ENCODE data around the gene PIKFYVE.

The PIKFYVE gene

GRCh38 chr2:208248601-208249000, 17.5 kb upstream of the PIKFYVE start:
- Histone ChIP-seq H3K27ac (ENCODE audit: low read length) (no peak overlapping the region), H4K20me1 (ENCODE audit: insufficient read depth, low read length) (no peaks in the 10 kb centered on the region), H3K4me2 (ENCODE audit: low read length) (no peak overlapping the region), H2AFZ (ENCODE audit: low read depth, low read length) (no peak overlapping the region), H3K27me3 (ENCODE audit: low read depth, low read length) (no peaks in the 10 kb centered on the region), H3K4me1 (ENCODE audit: low read length) (peaks cover 2% of the 10 kb centered on the region), H3K9ac (ENCODE audit: low read length) (no peak overlapping the region), H3K9me3 (ENCODE audit: insufficient read depth, low read length) (no peaks in the 10 kb centered on the region), H3K79me2 (ENCODE audit: low read length) (no peaks in the 10 kb centered on the region), H3K4me3 (ENCODE audit: low read length) (no peak overlapping the region), H3K36me3 (replicated peaks; ENCODE audit: low read depth, low read length) (peaks cover 57% of the 10 kb centered on the region)
- no peak for TF ChIP-seq EZH2phosphoT487 (IDR thresholded peaks at IDR 0.05; ENCODE audit: low read depth)
- TF ChIP-seq CTCF (IDR thresholded peaks at IDR 0.05; ENCODE audit: low read depth, low read length): no peak

DNA sequence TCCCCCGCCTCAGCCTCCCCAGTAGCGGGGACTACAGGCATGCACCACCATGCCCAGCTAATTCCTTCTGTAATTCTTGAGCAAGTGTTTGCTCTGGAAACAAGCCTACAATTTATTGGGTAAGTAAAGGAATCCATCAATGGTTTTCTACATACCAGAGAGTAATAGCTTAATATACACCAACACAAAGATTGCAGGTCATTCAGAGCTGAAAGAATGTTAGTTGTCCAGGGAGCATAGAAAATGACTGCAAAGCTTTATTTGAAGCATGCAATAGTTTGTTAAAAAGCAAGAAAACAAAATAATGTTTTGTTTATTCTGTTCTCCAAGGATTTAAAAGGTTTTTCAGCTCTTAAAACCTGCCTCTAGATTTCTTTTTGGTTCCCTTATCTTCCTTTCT, 16.8 kb upstream of the PIKFYVE start:
- Histone ChIP-seq H3K4me3 (ENCODE audit: low read length) (no peak overlapping the region), H3K27me3 (ENCODE audit: low read depth, low read length) (no peaks in the 10 kb centered on the region), H3K79me2 (ENCODE audit: low read length) (no peaks in the 10 kb centered on the region), H3K36me3 (replicated peaks; ENCODE audit: low read depth, low read length) (peaks cover 58% of the 10 kb centered on the region), H4K20me1 (ENCODE audit: insufficient read depth, low read length) (no peaks in the 10 kb centered on the region), H3K9me3 (ENCODE audit: insufficient read depth, low read length) (no peaks in the 10 kb centered on the region), H3K27ac (ENCODE audit: low read length) (no peak overlapping the region), H3K4me1 (ENCODE audit: low read length) (peaks cover 6% of the 10 kb centered on the region), H3K9ac (ENCODE audit: low read length) (no peak overlapping the region), H2AFZ (ENCODE audit: low read depth, low read length) (no peak overlapping the region), H3K4me2 (ENCODE audit: low read length) (no peak overlapping the region)
- TF ChIP-seq CTCF (IDR thresholded peaks at IDR 0.05; ENCODE audit: low read depth, low read length): no peak

DNA sequence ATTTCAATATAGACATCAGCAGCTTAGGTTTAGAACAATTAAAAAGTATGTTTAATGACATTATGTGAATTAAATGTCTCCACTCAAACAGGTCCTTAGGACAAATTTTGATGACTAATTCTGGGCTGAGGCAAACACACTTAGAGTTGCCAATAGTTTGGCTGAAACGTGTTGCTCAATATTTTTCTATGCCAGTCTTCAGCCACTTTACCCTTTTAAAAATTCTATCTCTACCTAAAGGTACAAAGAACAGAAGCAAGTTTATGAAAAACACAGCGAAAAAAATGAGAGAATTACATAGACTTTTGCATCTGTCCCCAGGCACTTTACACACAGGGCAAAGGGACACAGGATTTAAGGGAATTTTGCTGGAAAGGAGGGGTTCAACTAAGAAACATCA, 15.7 kb upstream of the PIKFYVE start:
- TF ChIP-seq CTCF (IDR thresholded peaks at IDR 0.05; ENCODE audit: low read depth, low read length) (no peak), EZH2phosphoT487 (IDR thresholded peaks at IDR 0.05; ENCODE audit: low read depth) (no peak)
- Histone ChIP-seq H4K20me1 (ENCODE audit: insufficient read depth, low read length) (no peaks in the 10 kb centered on the region), H3K9me3 (ENCODE audit: insufficient read depth, low read length) (no peaks in the 10 kb centered on the region), H3K27ac (ENCODE audit: low read length) (no peak overlapping the region), H3K4me3 (ENCODE audit: low read length) (no peak overlapping the region), H2AFZ (ENCODE audit: low read depth, low read length) (no peak overlapping the region), H3K79me2 (ENCODE audit: low read length) (no peaks in the 10 kb centered on the region), H3K4me2 (ENCODE audit: low read length) (no peak overlapping the region), H3K27me3 (ENCODE audit: low read depth, low read length) (no peaks in the 10 kb centered on the region), H3K9ac (ENCODE audit: low read length) (no peak overlapping the region), H3K4me1 (ENCODE audit: low read length) (peaks cover 6% of the 10 kb centered on the region), H3K36me3 (replicated peaks; ENCODE audit: low read depth, low read length) (peaks cover 52% of the 10 kb centered on the region)

DNA sequence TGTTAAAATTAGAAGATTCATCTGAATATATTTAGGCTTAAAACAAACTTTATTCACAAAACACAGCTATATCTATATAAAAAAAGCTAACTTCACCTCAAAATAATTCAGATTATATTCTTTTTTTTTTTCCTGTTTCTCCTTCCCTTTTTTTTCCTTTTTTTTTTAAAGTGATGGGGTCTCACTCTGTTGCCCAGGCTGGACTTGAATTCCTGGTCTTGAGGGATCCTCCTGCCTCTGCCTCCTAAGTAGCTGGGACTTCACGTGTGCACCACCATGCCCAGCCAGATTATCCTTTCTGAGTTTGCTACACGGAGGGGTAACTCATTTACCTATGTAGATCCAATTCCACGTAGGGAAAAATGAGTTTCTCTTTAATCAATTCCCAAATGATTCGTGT, 15.0 kb upstream of the PIKFYVE start:
- Histone ChIP-seq H3K27ac (ENCODE audit: low read length) (no peak overlapping the region), H3K9me3 (ENCODE audit: insufficient read depth, low read length) (no peaks in the 10 kb centered on the region), H3K27me3 (ENCODE audit: low read depth, low read length) (no peaks in the 10 kb centered on the region), H3K9ac (ENCODE audit: low read length) (no peak overlapping the region), H3K79me2 (ENCODE audit: low read length) (no peaks in the 10 kb centered on the region), H3K36me3 (replicated peaks; ENCODE audit: low read depth, low read length) (peaks cover 52% of the 10 kb centered on the region), H4K20me1 (ENCODE audit: insufficient read depth, low read length) (no peaks in the 10 kb centered on the region), H3K4me1 (ENCODE audit: low read length) (peaks cover 11% of the 10 kb centered on the region), H3K4me3 (ENCODE audit: low read length) (no peak overlapping the region), H3K4me2 (ENCODE audit: low read length) (no peak overlapping the region), H2AFZ (ENCODE audit: low read depth, low read length) (no peak overlapping the region)
- no peak for TF ChIP-seq EZH2phosphoT487 (IDR thresholded peaks at IDR 0.05; ENCODE audit: low read depth)
- TF ChIP-seq CTCF (IDR thresholded peaks at IDR 0.05; ENCODE audit: low read depth, low read length): no peak

All from OCI-LY3 (cell line).